GM12872 (cell line): Measurements from ENCODE around the gene RAB31.

Experiments
- TF ChIP-seq, protein P1 (sequence below): IDR thresholded peaks from 3 replicates; pipeline ENCODE4 v1.5.1; 2011; ENCODE audit warnings: low read depth, mild to moderate bottlenecking, low read length, moderate library complexity; ENCODE audit not compliant: insufficient read depth

RAB31 gene

GRCh38 chr18:9868857-9869714, 161.0 kb downstream of the RAB31 start:
- TF ChIP-seq, protein P1, sequence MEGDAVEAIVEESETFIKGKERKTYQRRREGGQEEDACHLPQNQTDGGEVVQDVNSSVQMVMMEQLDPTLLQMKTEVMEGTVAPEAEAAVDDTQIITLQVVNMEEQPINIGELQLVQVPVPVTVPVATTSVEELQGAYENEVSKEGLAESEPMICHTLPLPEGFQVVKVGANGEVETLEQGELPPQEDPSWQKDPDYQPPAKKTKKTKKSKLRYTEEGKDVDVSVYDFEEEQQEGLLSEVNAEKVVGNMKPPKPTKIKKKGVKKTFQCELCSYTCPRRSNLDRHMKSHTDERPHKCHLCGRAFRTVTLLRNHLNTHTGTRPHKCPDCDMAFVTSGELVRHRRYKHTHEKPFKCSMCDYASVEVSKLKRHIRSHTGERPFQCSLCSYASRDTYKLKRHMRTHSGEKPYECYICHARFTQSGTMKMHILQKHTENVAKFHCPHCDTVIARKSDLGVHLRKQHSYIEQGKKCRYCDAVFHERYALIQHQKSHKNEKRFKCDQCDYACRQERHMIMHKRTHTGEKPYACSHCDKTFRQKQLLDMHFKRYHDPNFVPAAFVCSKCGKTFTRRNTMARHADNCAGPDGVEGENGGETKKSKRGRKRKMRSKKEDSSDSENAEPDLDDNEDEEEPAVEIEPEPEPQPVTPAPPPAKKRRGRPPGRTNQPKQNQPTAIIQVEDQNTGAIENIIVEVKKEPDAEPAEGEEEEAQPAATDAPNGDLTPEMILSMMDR, result no peak

- TF ChIP-seq, protein P1, result no peak
Measured at GRCh38 chr18:9869715-9870430, 161.8 kb downstream of the RAB31 start.

- TF ChIP-seq, protein P1, result no peak
Measured at GRCh38 chr18:9870431-9871008, 162.4 kb downstream of the RAB31 start.

- TF ChIP-seq, protein P1, result no peak
Measured at GRCh38 chr18:9871244-9871746, 163.2 kb downstream of the RAB31 start.

DNA sequence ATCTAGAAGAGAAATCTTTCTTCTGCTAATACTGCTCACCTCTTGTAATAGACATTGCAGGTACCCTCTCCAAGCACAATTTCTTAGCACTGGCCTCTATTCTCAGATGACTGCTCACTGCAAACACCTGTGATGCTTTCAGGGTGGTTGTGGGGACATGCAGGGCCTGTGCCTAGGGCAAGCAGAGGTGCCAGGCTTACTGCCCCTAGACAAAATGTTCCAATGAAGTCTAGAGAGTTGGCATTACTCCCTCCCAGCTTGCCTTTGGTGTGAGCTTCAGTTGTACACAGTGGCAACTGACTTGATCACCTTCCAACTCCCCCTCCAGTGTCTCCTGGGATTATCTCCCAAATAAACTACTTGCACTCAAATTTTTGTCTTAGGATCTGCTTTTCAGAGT, 164.7 kb downstream of the RAB31 start:
- TF ChIP-seq, protein P1, result no peak

- TF ChIP-seq, protein P1, result no peak
Measured at GRCh38 chr18:9874728-9875127, 166.6 kb downstream of the RAB31 start.
